ENCODE results near the gene LDLRAD4.

Gene LDLRAD4

GRCh38 chr18:13289481-13290205 lies 71.1 kb downstream of the LDLRAD4 start:
- DNase-seq, result no peak

GRCh38 chr18:13290856-13291271 lies 72.3 kb downstream of the LDLRAD4 start:
- DNase-seq, result no peak

GRCh38 chr18:13291299-13291698 lies 72.7 kb downstream of the LDLRAD4 start:
- DNase-seq, result no peak

- no peak for DNase-seq
Measured at GRCh38 chr18:13291745-13292447, 73.3 kb downstream of the LDLRAD4 start.

GRCh38 chr18:13292736-13293135 lies 74.2 kb downstream of the LDLRAD4 start:
- DNase-seq, result no peak

- no peak for DNase-seq
Measured at GRCh38 chr18:13294309-13294708, 75.7 kb downstream of the LDLRAD4 start.

GRCh38 chr18:13295894-13296293 lies 77.3 kb downstream of the LDLRAD4 start:
- DNase-seq, result no peak

GRCh38 chr18:13296867-13297574 lies 78.5 kb downstream of the LDLRAD4 start:
- no peak for DNase-seq

GRCh38 chr18:13298262-13298661 lies 79.7 kb downstream of the LDLRAD4 start:
- DNase-seq, result no peak

- no peak for DNase-seq
Measured at GRCh38 chr18:13300029-13300428, 81.5 kb downstream of the LDLRAD4 start.

GRCh38 chr18:13300796-13301195 lies 82.2 kb downstream of the LDLRAD4 start:
- no peak for DNase-seq

GRCh38 chr18:13302040-13302439 lies 83.5 kb downstream of the LDLRAD4 start:
- DNase-seq, result no peak

- no peak for DNase-seq
Measured at GRCh38 chr18:13302457-13303225, 84.1 kb downstream of the LDLRAD4 start.

- DNase-seq, result no peak
Measured at GRCh38 chr18:13303756-13304364, 85.3 kb downstream of the LDLRAD4 start.

GRCh38 chr18:13305301-13305700 lies 86.7 kb downstream of the LDLRAD4 start:
- DNase-seq, result no peak

- DNase-seq, result no peak
Measured at GRCh38 chr18:13306583-13306982, 88.0 kb downstream of the LDLRAD4 start.

- DNase-seq, result no peak
Measured at GRCh38 chr18:13308369-13308768, 89.8 kb downstream of the LDLRAD4 start.

- no peak for DNase-seq
Measured at GRCh38 chr18:13309031-13309747, 90.6 kb downstream of the LDLRAD4 start.

GRCh38 chr18:13309748-13310670 lies 91.4 kb downstream of the LDLRAD4 start:
- no peak for DNase-seq

GRCh38 chr18:13311193-13311592 lies 92.6 kb downstream of the LDLRAD4 start:
- no peak for DNase-seq

- no peak for DNase-seq
Measured at GRCh38 chr18:13312515-13312914, 94.0 kb downstream of the LDLRAD4 start.

Data from cortex of kidney (tissue), 1 donor.